ENCODE data around the gene HMCN1. TPM values are rescaled to one million over a fixed set of nuclear protein-coding genes. Genes with fewer than 3 reads are reported as not detected.

HMCN1 gene
- total RNA-seq, 1 experiment from 2014 or later: 0.31 TPM

- DNase-seq: no peak
- TF ChIP-seq CTCF (conservative IDR thresholded peaks at IDR 0.05): no peak
- TF ChIP-seq EZH2 (IDR thresholded peaks at IDR 0.05; ENCODE audit: low read depth): no peak
- H3K9me2 ChIP-seq (ENCODE audit: insufficient read depth): no peaks in the 10 kb centered on the region
- H3K27ac ChIP-seq: no peak overlapping the region
- ChIA-PET POLR2A (ENCODE audit: unreplicated experiment) (no interaction called here), CTCF (no interaction called here)
- no peaks in the 10 kb centered on the region for H3K36me3 ChIP-seq (ENCODE audit: low read depth)
- intact Hi-C loops (cut with micrococcal nuclease; ENCODE audit: unreplicated experiment): no loop called here
- no peak overlapping the region for H3K4me2 ChIP-seq
- H3K9me3 ChIP-seq (ENCODE audit: insufficient read depth, low read depth): no peaks in the 10 kb centered on the region
- no peaks in the 10 kb centered on the region for H3K27me3 ChIP-seq (ENCODE audit: insufficient read depth, low read depth)
- H4K20me1 ChIP-seq (ENCODE audit: insufficient read depth): no peaks in the 10 kb centered on the region
- no peaks in the 10 kb centered on the region for H3K4me1 ChIP-seq (replicated peaks; ENCODE audit: insufficient read depth)
- no peak overlapping the region; the same call in 1 of the 2 replicates for H2AFZ ChIP-seq
- no TSS peak for BruUV-seq (replicated peaks)
- H3K79me2 ChIP-seq (ENCODE audit: low read depth): no peaks in the 10 kb centered on the region
- H3K4me3 ChIP-seq: no peak overlapping the region
- H3F3A ChIP-seq (ENCODE audit: insufficient read depth, low read depth): no peaks in the 10 kb centered on the region
Observed at GRCh38 chr1:185837711-185838110, 103.5 kb downstream of the HMCN1 start.

- Histone ChIP-seq H3K79me2 (ENCODE audit: low read depth) (no peaks in the 10 kb centered on the region), H3K4me2 (no peak overlapping the region), H4K20me1 (ENCODE audit: insufficient read depth) (no peaks in the 10 kb centered on the region), H3K27ac (no peak overlapping the region), H3K4me3 (no peak overlapping the region), H3K27me3 (ENCODE audit: insufficient read depth, low read depth) (no peaks in the 10 kb centered on the region), H3K4me1 (replicated peaks; ENCODE audit: insufficient read depth) (no peaks in the 10 kb centered on the region), H3F3A (ENCODE audit: insufficient read depth, low read depth) (no peaks in the 10 kb centered on the region), H3K9me3 (ENCODE audit: insufficient read depth, low read depth) (no peaks in the 10 kb centered on the region), H2AFZ (no peak overlapping the region; the same call in 1 of the 2 replicates), H3K36me3 (ENCODE audit: low read depth) (no peaks in the 10 kb centered on the region), H3K9me2 (ENCODE audit: insufficient read depth) (no peaks in the 10 kb centered on the region)
- no TSS peak for BruUV-seq (replicated peaks)
- ChIA-PET CTCF (no interaction called here), POLR2A (ENCODE audit: unreplicated experiment) (no interaction called here)
- DNase-seq: no peak
- TF ChIP-seq EZH2 (IDR thresholded peaks at IDR 0.05; ENCODE audit: low read depth) (no peak), CTCF (conservative IDR thresholded peaks at IDR 0.05) (no peak)
- intact Hi-C loops (cut with micrococcal nuclease; ENCODE audit: unreplicated experiment): no loop called here
Observed at GRCh38 chr1:185838111-185838510, 103.9 kb downstream of the HMCN1 start.

- intact Hi-C loops (cut with micrococcal nuclease; ENCODE audit: unreplicated experiment): no loop called here
- Histone ChIP-seq H3K9me3 (ENCODE audit: insufficient read depth, low read depth) (no peaks in the 10 kb centered on the region), H3K36me3 (ENCODE audit: low read depth) (no peaks in the 10 kb centered on the region), H3K27ac (no peak overlapping the region), H2AFZ (no peak overlapping the region), H3K27me3 (ENCODE audit: insufficient read depth, low read depth) (no peaks in the 10 kb centered on the region), H3F3A (ENCODE audit: insufficient read depth, low read depth) (no peaks in the 10 kb centered on the region), H3K4me2 (no peak overlapping the region), H3K79me2 (ENCODE audit: low read depth) (no peaks in the 10 kb centered on the region), H4K20me1 (ENCODE audit: insufficient read depth) (no peaks in the 10 kb centered on the region), H3K4me3 (no peak overlapping the region), H3K9me2 (ENCODE audit: insufficient read depth) (no peaks in the 10 kb centered on the region), H3K4me1 (replicated peaks; ENCODE audit: insufficient read depth) (no peaks in the 10 kb centered on the region)
- ChIA-PET POLR2A (ENCODE audit: unreplicated experiment) (no interaction called here), CTCF (no interaction called here)
- TF ChIP-seq CTCF (conservative IDR thresholded peaks at IDR 0.05): no peak
- no peak for TF ChIP-seq EZH2 (IDR thresholded peaks at IDR 0.05; ENCODE audit: low read depth)
- no TSS peak for BruUV-seq (replicated peaks)
- DNase-seq: no peak
Observed at GRCh38 chr1:185840880-185841279, 106.7 kb downstream of the HMCN1 start.
